GM12878 (cell line): ENCODE data around the gene KDM4C. TPM values are rescaled to one million over a fixed set of nuclear protein-coding genes. Genes with fewer than 3 reads are reported as not detected.

Source experiments
- ATAC-seq: fragments of 200-7000 bp; cut with Tn5 transposase; 3 replicates; pipeline ENCODE4 v1.9.1; 2020; ENCODE audit warnings: mild to moderate bottlenecking, moderate library complexity
- BruUV-seq: library from RNA; stranded (reverse); fragments of 400-500 nt; replicated peaks from 2 replicates; lab custom pipeline; 2021; lab: Mats Ljungman, UMichigan
- CTCF ChIA-PET: fragments of 300-600 bp; sonication (Branson Sonifier 250); formaldehyde crosslinking; extraction: SDS; loops from one replicate; lab custom pipeline; 2021; ENCODE audit warnings: inconsistent platforms; lab: Yijun Ruan, JAX
- POLR2A ChIA-PET: fragments of 350-600 bp; formaldehyde crosslinking; extraction: SDS; loops from one replicate; lab custom pipeline; 2021; ENCODE audit warnings: inconsistent platforms; lab: Charles Lee
- RAD21 ChIA-PET: fragments of 300-600 bp; sonication (Branson Sonifier 250); formaldehyde crosslinking; loops from one replicate; lab custom pipeline; 2023; ENCODE audit warnings: antibody characterized with exemption; ENCODE audit not compliant: unreplicated experiment; lab: Charles Lee
- SMC1A ChIA-PET: fragments of 300-600 bp; sonication (Branson Sonifier 250); formaldehyde crosslinking; loops from one replicate; lab custom pipeline; 2023; ENCODE audit not compliant: unreplicated experiment, uncharacterized antibody; lab: Charles Lee
- DNase-seq: peaks from one replicate; pipeline ENCODE4 v3.0.0-alpha.2; 2011; ENCODE audit warnings: low read depth, low spot score
- FAIRE-seq: peaks from 3 replicates; lab custom pipeline; 2011; peaks lifted over from hg19 to GRCh38; lab: Jason Lieb, UNC
- H2AFZ ChIP-seq: 2 replicates; pipeline ENCODE4 v1.6.0; 2011; ENCODE audit warnings: low read depth, low read length, control low read depth; ENCODE audit not compliant: control insufficient read depth
- H3K27ac ChIP-seq: 2 replicates; pipeline ENCODE4 v1.5.1; 2011; ENCODE audit warnings: control low read depth; ENCODE audit not compliant: control insufficient read depth, insufficient read depth
- H3K27me3 ChIP-seq, 2 experiments: replicated peaks in 1 of 2; 2 replicates each; pipeline versions ENCODE4 v1.6.0 to v1.6.1; 2011; ENCODE audit warnings: low read length in 1 of 2; ENCODE audit not compliant: control insufficient read depth in 2 of 2, insufficient read depth in 2 of 2
- H3K36me3 ChIP-seq, 2 experiments: 2 replicates each; pipeline ENCODE4 v1.5.1; 2011; ENCODE audit warnings: low read length in 1 of 2; ENCODE audit not compliant: control insufficient read depth in 2 of 2, insufficient read depth in 2 of 2
- H3K4me1 ChIP-seq: 2 replicates; pipeline ENCODE4 v1.6.1; 2011; ENCODE audit warnings: mild to moderate bottlenecking, low read length, moderate library complexity, mixed read lengths; ENCODE audit not compliant: control insufficient read depth, insufficient read depth
- H3K4me2 ChIP-seq: 2 replicates; pipeline ENCODE4 v1.6.0; 2011; ENCODE audit warnings: control low read depth; ENCODE audit not compliant: control insufficient read depth, insufficient read depth
- H3K4me3 ChIP-seq: fragments of 200-600 bp; sonication (generic); 2 replicates; pipeline ENCODE4 v1.5.1; 2016
- H3K79me2 ChIP-seq: 2 replicates; pipeline ENCODE4 v1.6.0; 2011; ENCODE audit warnings: low read length; ENCODE audit not compliant: control insufficient read depth, insufficient read depth
- H3K9ac ChIP-seq: 2 replicates; pipeline ENCODE4 v1.8.0; 2011; ENCODE audit warnings: low read length, control low read depth, mixed read lengths; ENCODE audit not compliant: control insufficient read depth, insufficient read depth
- H3K9me3 ChIP-seq: replicated peaks from 3 replicates; pipeline ENCODE4 v1.5.1; 2011; ENCODE audit warnings: mild to moderate bottlenecking, low read length; ENCODE audit not compliant: control insufficient read depth, insufficient read depth
- H4K20me1 ChIP-seq: 2 replicates; pipeline ENCODE4 v1.6.0; 2011; ENCODE audit not compliant: control insufficient read depth, insufficient read depth
- CBX5 ChIP-seq: sonication (generic); IDR thresholded peaks from 2 replicates; pipeline ENCODE4 v1.6.1; 2016; ENCODE audit warnings: low read depth, moderate library complexity, mild to moderate bottlenecking, inconsistent platforms
- CEBPB ChIP-seq, 2 experiments: fragments of 150-350 bp in 1 of 2; IDR thresholded peaks; 2 replicates each; pipeline ENCODE4 v1.6.1; 2012 to 2014; ENCODE audit warnings: low read depth in 2 of 2, low read length in 2 of 2, borderline replicate concordance in 1 of 2, inconsistent platforms in 1 of 2
- CHD2 ChIP-seq: IDR thresholded peaks from 2 replicates; pipeline ENCODE4 v1.6.1; 2011; ENCODE audit warnings: low read depth, low read length, improper control_type of control experiment, borderline replicate concordance
- IKZF2 ChIP-seq, 2 experiments: fragments of 450-650 bp; IDR thresholded peaks; 2 replicates each; pipeline ENCODE4 v1.6.1; 2017; ENCODE audit warnings: mild to moderate bottlenecking in 2 of 2, moderate library complexity in 2 of 2
- NRF1 ChIP-seq: conservative IDR thresholded peaks from 2 replicates; pipeline ENCODE4 v1.6.1; 2011; ENCODE audit warnings: mild to moderate bottlenecking, low read depth, low read length, improper control_type of control experiment
- RAD51 ChIP-seq: fragments of 450-650 bp; IDR thresholded peaks from 2 replicates; pipeline ENCODE4 v1.6.1; 2016; ENCODE audit warnings: moderate library complexity, mild to moderate bottlenecking, inconsistent platforms
- RBBP5 ChIP-seq: fragments of 200-600 bp; sonication (generic); conservative IDR thresholded peaks from 2 replicates; pipeline ENCODE4 v1.6.1; 2016
- RUNX3 ChIP-seq: IDR thresholded peaks from 2 replicates; pipeline ENCODE4 v1.6.1; 2012; ENCODE audit warnings: low read length, inconsistent platforms
- SPI1 ChIP-seq: IDR thresholded peaks from 2 replicates; pipeline ENCODE4 v1.6.1; 2011; ENCODE audit warnings: low read depth, mild to moderate bottlenecking, low read length, moderate library complexity, borderline replicate concordance; ENCODE audit not compliant: insufficient read depth
- ZSCAN29 ChIP-seq: fragments of 450-650 bp; IDR thresholded peaks from 2 replicates; pipeline ENCODE4 v1.6.1; 2017; ENCODE audit warnings: mild to moderate bottlenecking, moderate library complexity
- WGBS: methylation state at CpG from one replicate; pipeline ENCODE4 v1.1.6; 2016; ENCODE audit warnings: low lambda C conversion rate; ENCODE audit not compliant: insufficient replicate concordance, insufficient coverage; ENCODE audit errors: missing lambda C conversion rate; 5-methylcytosine and 5-hydroxymethylcytosine counted together
- in situ Hi-C: fragments of 300-500 bp; cut with MboI; formaldehyde crosslinking; loops from 9 replicates; pipeline ENCODE4 v1.14.3; 2018; ENCODE audit warnings: mixed read lengths
- intact Hi-C: fragments of 100-400 bp; cut with micrococcal nuclease; formaldehyde crosslinking; loops from one replicate; pipeline ENCODE4 v1.14.2; 2022; ENCODE audit not compliant: unreplicated experiment
- polyA plus RNA-seq, 11 experiments: library from polyadenylated mRNA; depleted of rRNA in 4 of 11; unstranded in 6 of 11; stranded (reverse) in 5 of 11; fragments of >200 nt; fragmentation: Nextera tagmentation in 4 of 11; fragmentation: Illumina TruSeq in 1 of 11; extraction: Ambion mirVana in 4 of 11; extraction: Trizol in 1 of 11; gene quantifications; 1 replicate in 1 of 11; 2 replicates in 10 of 11; pipeline versions ENCODE4 v1.2.1 to v1.2.3, GENCODE V29; 2011 to 2016; ENCODE audit warnings: inconsistent platforms in 2 of 11, missing spikeins in 2 of 11, low read depth in 1 of 11
- total RNA-seq, 4 experiments: library from RNA; depleted of rRNA in 3 of 4; stranded (reverse); fragments of >200 nt in 3 of 4; fragmentation: Illumina TruSeq in 1 of 4; extraction: Trizol in 1 of 4; gene quantifications; 2 replicates each; pipeline versions ENCODE4 v1.2.1 to v1.2.3, GENCODE V29; 2013 to 2021

Gene KDM4C
- total and polyA plus RNA-seq, 10 of the 15 experiments (the other 5 are each of a cell fraction or from before 2014, with no cell fraction given), result 6.8 to 41.2 (median 20.1) TPM

GRCh38 chr9:6708732-6709131 is 49.0 kb upstream of the KDM4C start:
- H3K79me2 ChIP-seq, result no peaks in the 10 kb centered on the region
- no TSS peak for BruUV-seq
- ChIA-PET POLR2A (interaction anchor here (0.6 to 1.0 kb wide), 4 partner anchors 17 to 286 kb away, joined by 3 to 5 read pairs (median 4); no protein-coding TSS in a partner anchor), CTCF (interaction anchor here (0.6 to 1.4 kb wide), 4 partner anchors 22 to 124 kb away, joined by 3 to 4 read pairs (median 3); no protein-coding TSS in a partner anchor), SMC1A (interaction anchor here (0.7 to 1.2 kb wide), 3 partner anchors 15 to 806 kb away, joined by 3 to 4 read pairs (median 3); no protein-coding TSS in a partner anchor), RAD21 (no interaction called here)
- intact Hi-C loops, result no loop called here
- H3K9me3 ChIP-seq, result peaks cover 2% of the 10 kb centered on the region; the same call in 1 of the 3 replicates
- TF ChIP-seq IKZF2 (IDR thresholded peaks at IDR 0.05), result no peak
- TF ChIP-seq CEBPB (IDR thresholded peaks at IDR 0.05; ENCODE audit: borderline replicate concordance in 1 of 2, low read depth in 2 of 2, low read length in 2 of 2), result no peak
- TF ChIP-seq SPI1, result peak; percentile 59; the same call in 1 of the 2 replicates
- FAIRE-seq (no peak), ATAC-seq (no peak), DNase-seq (no peak)
- no peak overlapping the region for H3K4me3 ChIP-seq
- 50% methylated on average over 2 of the region's 2 CpGs for WGBS
- H3K27me3 ChIP-seq, result no peaks in the 10 kb centered on the region
- in situ Hi-C loops, result no loop called here
- no peak overlapping the region for H3K9ac ChIP-seq
- no peak overlapping the region for H3K4me2 ChIP-seq
- no peak overlapping the region for H2AFZ ChIP-seq
- H3K36me3 ChIP-seq, result no peaks in the 10 kb centered on the region
- no peaks in the 10 kb centered on the region for H4K20me1 ChIP-seq
- no peak overlapping the region for H3K27ac ChIP-seq
- peaks cover 4% of the 10 kb centered on the region for H3K4me1 ChIP-seq

GRCh38 chr9:6711403-6711802 is 46.4 kb upstream of the KDM4C start:
- peaks cover 1% of the 10 kb centered on the region for H3K79me2 ChIP-seq
- H3K4me1 ChIP-seq, result peaks cover under 1% of the 10 kb centered on the region
- POLR2A ChIA-PET, result no interaction called here
- DNase-seq (no peak), ATAC-seq (no peak), FAIRE-seq (no peak)
- SMC1A ChIA-PET, result no interaction called here
- H4K20me1 ChIP-seq, result no peaks in the 10 kb centered on the region
- peaks cover 2% of the 10 kb centered on the region; the same call in 1 of the 3 replicates for H3K9me3 ChIP-seq
- RAD21 ChIA-PET, result no interaction called here
- 87% methylated on average over 3 of the region's 3 CpGs for WGBS
- H3K4me2 ChIP-seq, result no peak overlapping the region
- no peak overlapping the region for H3K4me3 ChIP-seq
- H3K9ac ChIP-seq, result no peak overlapping the region
- no peak for TF ChIP-seq NRF1
- no peak for TF ChIP-seq RAD51
- TF ChIP-seq CHD2, result no peak
- TF ChIP-seq RUNX3, result no peak
- TF ChIP-seq ZSCAN29, result no peak
- TF ChIP-seq CBX5, result no peak
- no peak for TF ChIP-seq RBBP5
- H3K27ac ChIP-seq, result no peak overlapping the region
- no TSS peak for BruUV-seq
- intact Hi-C loops, result no loop called here
- no peaks in the 10 kb centered on the region for H3K36me3 ChIP-seq
- H3K27me3 ChIP-seq, result no peaks in the 10 kb centered on the region
- CTCF ChIA-PET, result no interaction called here
- in situ Hi-C loops, result no loop called here
- H2AFZ ChIP-seq, result no peak overlapping the region
